NCI-H524 treated with DMSO at 0.1 percent for 48 hours (cell line): ENCODE data around the gene GOLGA6L4.
"Not testable (repeated sequence)": the region's sequence is repeated elsewhere in the genome, so short reads cannot be mapped to it uniquely, and the experiment has no call there.

Experiments
- DNase-seq: peaks from one replicate; lab custom pipeline; 2025; lab: John Stamatoyannopoulos, UW

Gene GOLGA6L4

DNA sequence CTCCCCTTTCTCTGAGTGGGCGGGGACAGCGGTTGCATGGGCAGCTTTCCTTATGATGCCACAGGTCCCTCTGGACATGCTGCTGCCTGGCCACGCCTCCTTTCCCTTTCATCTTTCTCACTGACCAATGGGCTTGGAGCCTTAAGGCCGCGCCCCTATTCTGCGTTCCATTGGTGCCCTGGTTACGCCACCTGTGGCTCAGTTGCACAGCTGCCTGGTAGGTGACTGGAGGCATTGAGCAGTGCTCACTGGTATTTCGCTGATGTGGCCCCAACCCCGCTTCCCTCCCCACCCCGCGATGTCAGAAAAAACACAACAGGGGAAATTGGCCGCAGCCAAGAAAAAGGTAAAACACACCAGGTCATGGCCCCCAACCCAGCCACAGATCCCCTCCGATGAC, at the start of gene GOLGA6L4:
GOLGA6L4 (plus strand) TSS at position 201 of the 400 bp plus-strand sequence; CDS start at position 263, 62 bp downstream.
- DNase-seq: not testable (repeated sequence)

GRCh38 chr15:84192982-84193381, 42.6 kb upstream of the GOLGA6L4 start:
- DNase-seq: not testable (repeated sequence)

DNA sequence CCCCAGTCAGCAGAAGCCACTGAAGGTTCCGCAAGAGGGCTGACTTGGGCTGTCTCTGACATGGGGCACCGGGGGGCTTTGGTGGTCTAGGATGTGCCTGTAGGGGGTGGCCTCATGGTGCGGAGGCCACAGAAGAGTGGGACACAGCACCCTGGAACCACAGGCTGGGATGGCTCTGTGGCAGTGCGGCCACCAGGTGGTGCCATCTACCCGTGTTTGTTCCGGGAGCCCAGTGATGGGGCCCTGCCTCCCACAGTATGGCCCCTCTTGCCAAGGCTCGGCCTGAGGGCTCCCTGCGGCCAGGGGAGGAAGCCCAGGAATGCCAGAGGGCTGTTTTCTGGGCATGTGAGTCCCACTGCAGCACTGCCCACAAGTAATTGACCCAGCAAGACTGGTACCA, 40.0 kb upstream of the GOLGA6L4 start:
- DNase-seq: not testable (repeated sequence)

DNA sequence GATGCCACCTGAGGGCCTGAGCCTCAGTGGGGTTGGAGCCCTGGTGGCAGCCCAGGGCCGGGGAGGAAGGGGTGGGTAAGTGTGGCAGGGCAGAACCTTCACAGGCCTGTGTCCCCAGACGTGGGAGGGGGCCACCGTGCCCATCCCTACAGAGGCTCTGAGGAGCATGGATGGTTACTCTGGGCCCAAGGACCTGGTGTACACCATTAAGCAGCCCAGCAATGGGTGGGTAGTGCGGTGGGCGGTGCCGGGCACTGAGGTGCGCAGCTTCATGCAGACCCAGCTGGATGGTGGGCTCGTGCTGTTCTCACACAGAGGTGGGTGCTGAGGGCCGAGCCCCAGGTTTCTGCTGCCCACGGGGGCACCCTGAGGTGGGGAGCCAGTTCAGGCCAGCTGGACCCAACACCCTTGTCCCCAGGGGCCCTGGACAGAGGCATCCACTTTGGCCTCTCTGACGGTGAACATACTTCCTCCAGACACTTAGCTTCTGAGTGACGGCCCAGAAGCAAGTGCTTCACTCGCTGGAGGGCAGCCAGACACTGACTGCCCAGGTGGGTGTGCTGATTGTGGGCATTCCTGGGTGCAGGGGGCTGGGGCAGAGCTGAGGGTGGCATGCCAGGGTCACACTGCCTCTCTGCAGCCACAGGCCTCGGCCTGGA, 38.9 kb upstream of the GOLGA6L4 start:
- not testable (repeated sequence) for DNase-seq

- DNase-seq: not testable (repeated sequence)
Observed at GRCh38 chr15:84199865-84200264, 35.7 kb upstream of the GOLGA6L4 start.

- DNase-seq: not testable (repeated sequence)
Observed at GRCh38 chr15:84246441-84246840, 10.9 kb downstream of the GOLGA6L4 start.
